Neural cell (in vitro differentiated cells): ENCODE data around the gene SPPL3. TPM values are rescaled to one million over a fixed set of nuclear protein-coding genes. Genes with fewer than 3 reads are reported as not detected.

Experiments used
- H2AFZ ChIP-seq: fragments of 200-600, 300-800 bp; sonication (generic), shearing (Covaris generic); 2 replicates; pipeline ENCODE4 v1.6.0; 2014; ENCODE audit warnings: low read depth, mild to moderate bottlenecking, antibody characterized with exemption, low read length, moderate library complexity
- H3F3A ChIP-seq: fragments of 200-600 bp; shearing (Covaris generic); 2 replicates; pipeline ENCODE4 v1.6.1; 2016; ENCODE audit warnings: mild to moderate bottlenecking, moderate library complexity, mixed read lengths, antibody characterized with exemption, low read length; ENCODE audit not compliant: insufficient read depth, poor library complexity, severe bottlenecking
- H3K27ac ChIP-seq: fragments of 200-600, 300-800 bp; sonication (generic), shearing (Covaris generic); 2 replicates; pipeline ENCODE4 v1.5.1; 2014; ENCODE audit warnings: mild to moderate bottlenecking, low read length, moderate library complexity
- H3K27me3 ChIP-seq: fragments of 300-800, 200-600 bp; sonication (generic), shearing (Covaris generic); 2 replicates; pipeline ENCODE4 v1.6.0; 2014; ENCODE audit warnings: mild to moderate bottlenecking, low read depth, low read length, moderate library complexity; ENCODE audit not compliant: insufficient read depth
- H3K36me3 ChIP-seq: fragments of 300-800, 200-600 bp; sonication (generic), shearing (Covaris generic); 2 replicates; pipeline ENCODE4 v1.5.1; 2014; ENCODE audit warnings: mild to moderate bottlenecking, antibody characterized with exemption, low read length, moderate library complexity; ENCODE audit not compliant: insufficient read depth
- H3K4me2 ChIP-seq: fragments of 300-800, 200-600 bp; sonication (generic), shearing (Covaris generic); 2 replicates; pipeline ENCODE4 v1.6.0; 2014; ENCODE audit warnings: mild to moderate bottlenecking, low read length
- H3K4me3 ChIP-seq: fragments of 300-800, 200-600 bp; sonication (generic), shearing (Covaris generic); 2 replicates; pipeline ENCODE4 v1.5.1; 2014; ENCODE audit warnings: mild to moderate bottlenecking, low read length, moderate library complexity
- H3K79me2 ChIP-seq: fragments of 200-600 bp; shearing (Covaris generic); replicated peaks from 2 replicates; pipeline ENCODE4 v1.6.0; 2014; ENCODE audit warnings: mild to moderate bottlenecking, low read length, moderate library complexity; ENCODE audit not compliant: insufficient read depth
- H3K9ac ChIP-seq: fragments of 300-800, 200-600 bp; sonication (generic), shearing (Covaris generic); 2 replicates; pipeline ENCODE4 v1.6.1; 2016; ENCODE audit warnings: mild to moderate bottlenecking, low read length, mixed read lengths
- H3K9me2 ChIP-seq: fragments of 200-600 bp; shearing (Covaris generic); 2 replicates; pipeline ENCODE4 v1.6.1; 2016; ENCODE audit warnings: mild to moderate bottlenecking, low read length, mixed read lengths; ENCODE audit not compliant: insufficient read depth
- H3K9me3 ChIP-seq: fragments of 200-600, 300-800 bp; sonication (generic), shearing (Covaris generic); 2 replicates; pipeline ENCODE4 v1.6.1; 2016; ENCODE audit warnings: mild to moderate bottlenecking, mixed run types, low read length, moderate library complexity, mixed read lengths
- H4K20me1 ChIP-seq: fragments of 200-600 bp; shearing (Covaris generic); 2 replicates; pipeline ENCODE4 v1.6.1; 2016; ENCODE audit warnings: mild to moderate bottlenecking, mixed run types; ENCODE audit not compliant: insufficient read depth
- EP300 ChIP-seq: fragments of 450-650 bp; conservative IDR thresholded peaks from 2 replicates; pipeline ENCODE4 v1.6.1; 2014; ENCODE audit warnings: antibody characterized with exemption, mild to moderate bottlenecking, moderate library complexity; ENCODE audit not compliant: poor library complexity, severe bottlenecking
- EZH2 ChIP-seq: fragments of 200-600, 300-800 bp; shearing (Covaris generic), sonication (generic); IDR thresholded peaks from 2 replicates; pipeline ENCODE4 v1.6.1; 2014; ENCODE audit warnings: antibody characterized with exemption, low read length, borderline replicate concordance, mild to moderate bottlenecking; ENCODE audit not compliant: insufficient read depth, poor library complexity, severe bottlenecking
- MXI1 ChIP-seq: fragments of 450-650 bp; conservative IDR thresholded peaks from 2 replicates; pipeline ENCODE4 v1.6.1; 2014; ENCODE audit warnings: antibody characterized with exemption, mild to moderate bottlenecking; ENCODE audit not compliant: poor library complexity, severe bottlenecking
- POLR2AphosphoS5 ChIP-seq: IDR thresholded peaks from 2 replicates; pipeline ENCODE4 v1.6.1; 2012
- RAD21 ChIP-seq: fragments of 450-650 bp; conservative IDR thresholded peaks from 2 replicates; pipeline ENCODE4 v1.6.1; 2014; ENCODE audit warnings: antibody characterized with exemption, mild to moderate bottlenecking, moderate library complexity
- SMC3 ChIP-seq: fragments of 450-650 bp; conservative IDR thresholded peaks from 2 replicates; pipeline ENCODE4 v1.6.1; 2014; ENCODE audit warnings: antibody characterized with exemption, mild to moderate bottlenecking, moderate library complexity; ENCODE audit not compliant: poor library complexity
- TAF1 ChIP-seq: IDR thresholded peaks from 2 replicates; pipeline ENCODE4 v1.6.1; 2012; ENCODE audit warnings: low read depth
- polyA plus RNA-seq: library from polyadenylated mRNA; depleted of rRNA; stranded (reverse); fragments of >200 nt; gene quantifications from 2 replicates; pipeline ENCODE4 v1.2.3, GENCODE V29; 2014
- TF ChIP-seq, protein P1 (sequence below): IDR thresholded peaks from 2 replicates; pipeline ENCODE4 v1.6.1; 2012; ENCODE audit warnings: borderline replicate concordance
- TF ChIP-seq, protein P2 (sequence below): fragments of 450-650 bp; IDR thresholded peaks from 2 replicates; pipeline ENCODE4 v1.5.1; 2014; ENCODE audit warnings: antibody characterized with exemption, mild to moderate bottlenecking, moderate library complexity; ENCODE audit not compliant: poor library complexity, severe bottlenecking

The SPPL3 gene
- polyA plus RNA-seq, 1 donor from 2014 or later = 21.3 TPM

DNA sequence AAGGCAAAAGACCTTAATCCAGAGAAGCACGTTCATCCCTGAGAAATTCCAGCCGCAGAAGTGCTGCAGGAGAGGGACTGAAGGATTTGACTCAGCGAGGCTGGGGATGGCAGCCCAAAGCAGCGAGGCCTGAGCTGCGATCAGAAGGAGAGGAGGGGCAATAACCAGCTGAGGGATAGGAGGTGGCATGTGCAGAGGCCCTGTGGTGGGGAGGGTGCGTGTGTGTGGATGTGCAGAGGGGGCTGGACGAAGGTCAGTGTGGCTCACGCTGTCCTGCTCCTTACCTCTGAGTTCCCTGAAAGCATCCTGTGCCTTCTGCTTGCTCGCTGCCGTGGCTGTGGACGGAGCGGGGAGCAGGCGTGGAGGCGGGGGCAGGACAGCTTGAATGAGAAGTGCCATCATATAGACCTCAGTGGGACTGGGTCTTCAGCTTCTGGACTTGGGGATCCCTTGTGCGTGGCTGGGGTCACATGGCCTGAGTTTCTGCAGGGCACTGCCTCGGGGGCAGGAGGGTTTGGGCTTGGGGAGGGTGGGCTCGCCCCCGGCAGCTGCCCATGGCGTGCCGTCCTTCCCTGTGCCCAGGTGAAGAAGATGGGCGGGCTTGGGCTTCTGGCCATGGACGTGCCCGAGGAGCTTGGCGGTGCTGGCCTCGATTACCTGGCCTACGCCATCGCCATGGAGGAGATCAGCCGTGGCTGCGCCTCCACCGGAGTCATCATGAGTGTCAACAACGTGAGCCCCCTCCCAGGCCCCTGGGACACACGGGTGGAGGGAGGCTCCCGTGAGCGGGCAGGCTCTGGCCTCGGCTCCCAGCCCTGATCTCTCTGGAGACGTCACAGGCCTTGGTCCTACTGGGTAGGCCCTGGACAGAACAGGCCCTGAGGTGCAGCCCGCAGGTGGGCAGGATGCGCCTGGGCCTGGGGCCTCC, 167.5 kb downstream of the SPPL3 start:
- Histone ChIP-seq H3K4me2 (no peak overlapping the region), H3K79me2 (no peaks in the 10 kb centered on the region), H3K9ac (no peak overlapping the region), H3K27me3 (no peaks in the 10 kb centered on the region), H3K9me3 (no peaks in the 10 kb centered on the region), H3K4me3 (no peak overlapping the region), H3K36me3 (no peaks in the 10 kb centered on the region), H3F3A (no peaks in the 10 kb centered on the region), H3K27ac (no peak overlapping the region), H3K9me2 (no peaks in the 10 kb centered on the region), H2AFZ (no peak overlapping the region), H4K20me1 (no peaks in the 10 kb centered on the region)
- TF ChIP-seq SMC3 (no peak), TAF1 (no peak), RAD21 (no peak), EZH2 (no peak), EP300 (no peak), MXI1 (no peak), POLR2AphosphoS5 (no peak)
- TF ChIP-seq, protein P1, sequence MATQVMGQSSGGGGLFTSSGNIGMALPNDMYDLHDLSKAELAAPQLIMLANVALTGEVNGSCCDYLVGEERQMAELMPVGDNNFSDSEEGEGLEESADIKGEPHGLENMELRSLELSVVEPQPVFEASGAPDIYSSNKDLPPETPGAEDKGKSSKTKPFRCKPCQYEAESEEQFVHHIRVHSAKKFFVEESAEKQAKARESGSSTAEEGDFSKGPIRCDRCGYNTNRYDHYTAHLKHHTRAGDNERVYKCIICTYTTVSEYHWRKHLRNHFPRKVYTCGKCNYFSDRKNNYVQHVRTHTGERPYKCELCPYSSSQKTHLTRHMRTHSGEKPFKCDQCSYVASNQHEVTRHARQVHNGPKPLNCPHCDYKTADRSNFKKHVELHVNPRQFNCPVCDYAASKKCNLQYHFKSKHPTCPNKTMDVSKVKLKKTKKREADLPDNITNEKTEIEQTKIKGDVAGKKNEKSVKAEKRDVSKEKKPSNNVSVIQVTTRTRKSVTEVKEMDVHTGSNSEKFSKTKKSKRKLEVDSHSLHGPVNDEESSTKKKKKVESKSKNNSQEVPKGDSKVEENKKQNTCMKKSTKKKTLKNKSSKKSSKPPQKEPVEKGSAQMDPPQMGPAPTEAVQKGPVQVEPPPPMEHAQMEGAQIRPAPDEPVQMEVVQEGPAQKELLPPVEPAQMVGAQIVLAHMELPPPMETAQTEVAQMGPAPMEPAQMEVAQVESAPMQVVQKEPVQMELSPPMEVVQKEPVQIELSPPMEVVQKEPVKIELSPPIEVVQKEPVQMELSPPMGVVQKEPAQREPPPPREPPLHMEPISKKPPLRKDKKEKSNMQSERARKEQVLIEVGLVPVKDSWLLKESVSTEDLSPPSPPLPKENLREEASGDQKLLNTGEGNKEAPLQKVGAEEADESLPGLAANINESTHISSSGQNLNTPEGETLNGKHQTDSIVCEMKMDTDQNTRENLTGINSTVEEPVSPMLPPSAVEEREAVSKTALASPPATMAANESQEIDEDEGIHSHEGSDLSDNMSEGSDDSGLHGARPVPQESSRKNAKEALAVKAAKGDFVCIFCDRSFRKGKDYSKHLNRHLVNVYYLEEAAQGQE = no peak
- TF ChIP-seq, protein P2, sequence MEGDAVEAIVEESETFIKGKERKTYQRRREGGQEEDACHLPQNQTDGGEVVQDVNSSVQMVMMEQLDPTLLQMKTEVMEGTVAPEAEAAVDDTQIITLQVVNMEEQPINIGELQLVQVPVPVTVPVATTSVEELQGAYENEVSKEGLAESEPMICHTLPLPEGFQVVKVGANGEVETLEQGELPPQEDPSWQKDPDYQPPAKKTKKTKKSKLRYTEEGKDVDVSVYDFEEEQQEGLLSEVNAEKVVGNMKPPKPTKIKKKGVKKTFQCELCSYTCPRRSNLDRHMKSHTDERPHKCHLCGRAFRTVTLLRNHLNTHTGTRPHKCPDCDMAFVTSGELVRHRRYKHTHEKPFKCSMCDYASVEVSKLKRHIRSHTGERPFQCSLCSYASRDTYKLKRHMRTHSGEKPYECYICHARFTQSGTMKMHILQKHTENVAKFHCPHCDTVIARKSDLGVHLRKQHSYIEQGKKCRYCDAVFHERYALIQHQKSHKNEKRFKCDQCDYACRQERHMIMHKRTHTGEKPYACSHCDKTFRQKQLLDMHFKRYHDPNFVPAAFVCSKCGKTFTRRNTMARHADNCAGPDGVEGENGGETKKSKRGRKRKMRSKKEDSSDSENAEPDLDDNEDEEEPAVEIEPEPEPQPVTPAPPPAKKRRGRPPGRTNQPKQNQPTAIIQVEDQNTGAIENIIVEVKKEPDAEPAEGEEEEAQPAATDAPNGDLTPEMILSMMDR = no peak

DNA sequence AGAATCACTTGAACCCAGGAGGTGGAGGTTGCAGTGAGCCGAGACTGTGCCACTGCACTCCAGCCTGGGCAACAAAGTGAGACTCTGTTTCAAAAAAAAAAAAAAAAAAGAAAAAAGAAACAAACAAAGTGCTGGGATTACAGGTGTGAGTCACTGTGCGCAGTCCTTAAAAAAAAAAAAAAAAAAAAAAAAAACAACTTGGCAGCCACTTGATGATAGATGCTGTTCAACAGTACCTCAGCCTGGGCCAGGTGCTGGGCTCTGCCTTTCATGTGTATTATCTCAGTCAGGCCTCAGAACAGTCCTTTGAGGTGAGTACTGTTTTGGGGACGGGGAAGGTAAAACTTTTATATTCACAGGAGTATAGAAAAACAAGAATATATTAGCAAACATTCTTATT, 169.0 kb downstream of the SPPL3 start:
- no peaks in the 10 kb centered on the region for H3K79me2 ChIP-seq
- no peaks in the 10 kb centered on the region for H4K20me1 ChIP-seq
- H3K36me3 ChIP-seq = no peaks in the 10 kb centered on the region
- H3K9ac ChIP-seq = no peak overlapping the region
- TF ChIP-seq, protein P2 = no peak
- TF ChIP-seq EZH2 (no peak), TAF1 (no peak), RAD21 (no peak), MXI1 (no peak), POLR2AphosphoS5 (no peak), EP300 (no peak)
- TF ChIP-seq, protein P1 = no peak
- no peaks in the 10 kb centered on the region for H3K9me2 ChIP-seq
- H3F3A ChIP-seq = no peaks in the 10 kb centered on the region
- H3K4me3 ChIP-seq = no peak overlapping the region
- no peak overlapping the region for H2AFZ ChIP-seq
- H3K4me2 ChIP-seq = no peak overlapping the region
- H3K9me3 ChIP-seq = no peaks in the 10 kb centered on the region
- no peak overlapping the region for H3K27ac ChIP-seq
- H3K27me3 ChIP-seq = no peaks in the 10 kb centered on the region
